GM12801 (cell line): Measurements from ENCODE around the gene RAB31.

Experiments used
- TF ChIP-seq, protein P1 (sequence below): IDR thresholded peaks from one replicate; pipeline ENCODE4 v1.5.1; 2011; ENCODE audit warnings: control low read depth; ENCODE audit not compliant: insufficient read length; ENCODE audit errors: extremely low read depth

Gene RAB31

DNA sequence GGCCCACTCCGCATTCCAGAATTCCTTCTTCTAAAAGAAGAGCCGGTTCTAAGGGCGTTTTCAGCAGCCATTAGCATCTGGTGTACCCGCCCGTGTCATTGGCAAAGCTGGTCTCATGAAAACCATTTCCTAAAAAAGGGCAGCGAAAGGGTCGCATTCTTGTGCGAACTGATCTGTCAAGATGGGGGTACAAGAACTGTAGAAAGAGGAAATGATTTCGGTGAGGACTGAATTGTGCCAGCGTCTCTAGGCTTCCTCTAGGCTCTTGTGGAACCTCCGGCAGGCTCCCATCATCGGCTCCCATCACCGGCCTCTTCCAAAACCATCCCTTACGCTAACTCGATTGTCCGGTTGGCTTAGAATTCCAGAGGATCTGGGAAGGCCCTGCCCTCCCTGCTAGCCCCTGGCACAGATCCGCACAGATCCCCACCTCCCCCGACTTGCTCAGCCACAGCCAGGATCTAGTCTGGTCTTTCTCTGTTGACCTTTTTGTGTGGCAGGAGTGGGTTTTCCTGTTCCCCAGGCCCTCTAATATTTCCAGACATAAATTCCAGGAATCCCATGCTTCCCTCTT, 1.3 kb downstream of the RAB31 start:
- TF ChIP-seq, protein P1, sequence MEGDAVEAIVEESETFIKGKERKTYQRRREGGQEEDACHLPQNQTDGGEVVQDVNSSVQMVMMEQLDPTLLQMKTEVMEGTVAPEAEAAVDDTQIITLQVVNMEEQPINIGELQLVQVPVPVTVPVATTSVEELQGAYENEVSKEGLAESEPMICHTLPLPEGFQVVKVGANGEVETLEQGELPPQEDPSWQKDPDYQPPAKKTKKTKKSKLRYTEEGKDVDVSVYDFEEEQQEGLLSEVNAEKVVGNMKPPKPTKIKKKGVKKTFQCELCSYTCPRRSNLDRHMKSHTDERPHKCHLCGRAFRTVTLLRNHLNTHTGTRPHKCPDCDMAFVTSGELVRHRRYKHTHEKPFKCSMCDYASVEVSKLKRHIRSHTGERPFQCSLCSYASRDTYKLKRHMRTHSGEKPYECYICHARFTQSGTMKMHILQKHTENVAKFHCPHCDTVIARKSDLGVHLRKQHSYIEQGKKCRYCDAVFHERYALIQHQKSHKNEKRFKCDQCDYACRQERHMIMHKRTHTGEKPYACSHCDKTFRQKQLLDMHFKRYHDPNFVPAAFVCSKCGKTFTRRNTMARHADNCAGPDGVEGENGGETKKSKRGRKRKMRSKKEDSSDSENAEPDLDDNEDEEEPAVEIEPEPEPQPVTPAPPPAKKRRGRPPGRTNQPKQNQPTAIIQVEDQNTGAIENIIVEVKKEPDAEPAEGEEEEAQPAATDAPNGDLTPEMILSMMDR: no peak

DNA sequence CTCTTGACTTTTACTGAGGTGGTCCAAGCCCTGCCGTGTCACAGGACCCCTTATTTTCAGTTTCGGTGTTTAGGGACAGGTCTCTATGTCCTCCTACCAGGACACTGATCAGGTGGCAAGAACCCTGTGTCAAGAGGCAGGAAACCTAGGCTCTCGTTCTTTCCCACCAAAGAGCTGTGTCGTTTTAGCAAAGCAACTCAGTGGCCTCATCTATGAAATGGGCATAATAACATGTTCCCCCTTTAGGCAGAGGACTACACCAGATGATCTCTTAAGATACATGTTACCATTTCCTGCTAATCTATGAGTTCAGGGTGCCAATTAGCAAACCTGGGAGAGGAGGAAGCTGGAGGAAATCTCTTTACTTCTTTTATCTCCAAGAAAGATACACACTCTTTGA, 1.9 kb downstream of the RAB31 start:
- TF ChIP-seq, protein P1: no peak

DNA sequence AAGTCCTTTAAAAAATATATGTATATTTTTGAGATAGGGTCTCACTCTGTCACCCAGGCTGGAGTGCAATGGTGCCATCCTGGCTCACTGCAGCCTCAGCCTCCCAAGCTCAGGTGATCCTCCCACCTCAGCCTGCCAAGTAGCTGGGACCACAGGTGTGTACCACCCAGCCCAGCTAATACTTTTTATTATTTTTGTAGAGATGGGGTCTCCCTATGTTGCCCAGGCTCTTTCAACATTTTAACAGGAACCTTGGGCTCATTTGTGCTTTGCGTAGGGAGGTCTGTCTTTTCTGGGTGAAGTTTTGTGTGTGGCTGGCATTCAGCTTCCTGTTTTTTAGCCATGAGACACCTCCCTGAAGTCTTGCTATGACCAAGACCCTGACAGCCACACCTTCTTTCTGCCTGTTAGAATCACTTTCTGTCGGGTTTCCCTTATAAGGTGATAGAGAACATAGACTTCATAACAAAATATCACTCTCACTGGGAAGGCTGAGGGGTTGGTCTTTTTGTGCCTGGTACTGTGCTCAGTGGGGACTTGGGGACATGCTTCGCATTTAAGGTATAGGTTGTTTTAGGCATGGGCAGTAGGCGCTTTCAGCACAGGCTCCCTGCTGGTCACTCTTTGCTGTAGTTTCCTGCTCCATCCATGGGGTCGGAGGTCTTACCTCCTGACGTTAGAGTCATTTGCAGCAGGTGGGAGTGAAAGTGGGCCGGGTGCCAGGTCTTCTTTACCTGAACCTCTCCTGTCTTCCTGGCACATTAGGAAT, 3.4 kb downstream of the RAB31 start:
- TF ChIP-seq, protein P1: no peak

DNA sequence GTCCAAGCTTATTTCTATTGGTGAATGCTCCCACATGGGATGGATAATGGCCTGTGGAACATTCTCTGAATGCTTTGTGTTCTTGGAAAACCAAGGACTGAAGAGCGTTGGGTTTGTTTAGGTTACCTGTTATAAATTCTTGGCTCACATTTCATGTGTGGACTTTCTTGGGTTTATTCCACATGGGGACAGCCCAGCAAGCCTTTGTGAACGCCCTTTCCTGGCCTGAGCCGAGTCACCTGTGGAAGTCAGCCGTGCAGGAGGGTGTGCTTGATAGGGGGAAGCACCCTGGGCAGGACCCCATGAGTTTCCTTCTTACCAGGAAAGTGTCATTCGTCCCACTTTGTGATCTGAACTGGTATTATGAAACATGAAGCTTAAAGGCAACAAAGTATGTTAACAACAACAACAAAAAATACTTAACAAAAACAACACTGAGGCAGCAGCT, 4.1 kb downstream of the RAB31 start:
- TF ChIP-seq, protein P1: no peak

DNA sequence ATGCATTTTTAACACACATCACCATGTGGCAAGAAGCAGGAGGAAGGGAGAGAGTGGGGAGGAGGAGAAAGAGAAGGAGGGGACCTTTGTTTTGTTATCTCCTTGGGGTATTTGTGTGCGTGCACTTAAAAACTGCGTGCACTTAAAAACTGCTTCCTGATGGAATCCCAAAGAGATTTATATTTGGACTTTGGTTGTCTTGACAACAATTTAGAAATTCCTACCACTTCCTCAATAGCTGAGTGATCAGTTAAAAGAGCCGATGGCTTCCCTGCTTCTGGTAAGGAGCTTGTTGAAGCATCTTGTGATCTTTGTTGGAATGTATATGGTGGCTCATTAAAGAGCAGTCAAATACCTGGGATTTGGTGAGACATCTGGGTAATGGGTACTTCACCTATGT, 4.5 kb downstream of the RAB31 start:
- TF ChIP-seq, protein P1: no peak

DNA sequence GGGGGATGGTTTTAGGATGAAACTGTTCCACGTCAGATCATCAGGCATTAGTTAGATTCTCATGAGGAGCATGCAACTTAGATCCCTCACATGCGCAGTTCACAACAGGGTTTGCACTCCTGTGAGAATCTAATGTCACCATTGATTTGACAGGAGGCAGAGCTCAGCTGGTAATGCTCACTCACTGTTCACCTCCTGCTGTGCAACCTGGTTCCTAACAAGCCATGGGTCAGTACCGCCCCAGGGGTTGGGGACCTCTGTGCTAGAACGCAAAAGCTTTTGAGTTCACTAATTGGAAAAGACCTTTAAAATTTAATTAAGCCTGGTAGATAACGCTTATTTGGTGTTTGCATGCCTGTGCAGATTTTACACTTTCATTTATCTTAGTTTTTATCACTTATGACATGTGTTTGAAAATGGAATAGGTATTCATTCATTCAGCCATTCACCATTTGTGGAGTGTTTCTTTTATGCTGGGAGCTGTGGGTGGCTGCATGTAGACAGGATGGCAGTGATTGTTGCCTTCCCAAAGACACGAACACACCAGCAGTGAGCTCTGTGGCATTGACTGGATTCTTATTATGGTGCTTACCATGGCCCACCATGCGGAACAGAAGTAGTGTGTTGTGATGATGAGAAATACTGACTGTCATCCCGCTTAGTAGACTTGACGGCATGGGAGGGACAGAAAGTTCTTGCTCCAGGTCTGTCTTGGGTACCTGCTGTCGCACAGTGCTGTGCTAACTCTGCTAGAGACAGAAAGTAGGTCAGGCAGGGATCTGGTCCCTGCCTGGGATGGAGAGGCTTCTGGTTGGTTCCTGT, 6.4 kb downstream of the RAB31 start:
- TF ChIP-seq, protein P1: no peak

DNA sequence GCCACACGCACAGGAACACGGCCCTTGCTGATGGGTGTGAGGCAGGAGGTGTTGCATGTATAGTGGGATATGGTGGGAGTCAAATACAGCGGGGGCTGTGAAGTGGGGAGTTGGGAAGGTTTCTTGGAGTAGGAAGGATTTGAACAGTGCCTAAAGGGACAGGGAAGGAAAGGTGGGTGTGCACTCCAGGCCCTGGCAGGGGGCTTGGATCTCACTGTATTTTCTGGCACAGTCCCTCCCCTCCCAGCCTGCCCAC, 6.9 kb downstream of the RAB31 start:
- TF ChIP-seq, protein P1: no peak
